Thymus (tissue), 14 donors: ENCODE measurements around the gene HJURP. TPM values are rescaled to one million over a fixed set of nuclear protein-coding genes. Genes with fewer than 3 reads are reported as not detected.
"Not testable (repeated sequence)": the region's sequence is repeated elsewhere in the genome, so short reads cannot be mapped to it uniquely, and the experiment has no call there.

ENCODE experiments used
- DNase-seq, 9 donors: peaks; one replicate each; pipeline ENCODE4 v3.0.0-alpha.2; 2013; ENCODE audit warnings: low spot score in 9 of 9, low read depth in 6 of 9, missing footprints in 1 of 9
- H3K27ac ChIP-seq, 2 donors: one replicate each; pipeline ENCODE4 v1.5.1; 2013; ENCODE audit warnings: control low read depth in 1 of 2, low read depth in 1 of 2, low read length in 1 of 2, mild to moderate bottlenecking in 1 of 2, moderate library complexity in 1 of 2
- H3K27me3 ChIP-seq, 2 donors: one replicate each; pipeline ENCODE4 v1.5.1; 2013; ENCODE audit warnings: low read length in 1 of 2; ENCODE audit not compliant: control insufficient read depth in 2 of 2, insufficient read depth in 1 of 2
- H3K36me3 ChIP-seq, 2 donors: one replicate each; pipeline ENCODE4 v1.5.1; 2013; ENCODE audit warnings: low read length in 1 of 2, mild to moderate bottlenecking in 1 of 2, moderate library complexity in 1 of 2; ENCODE audit not compliant: control insufficient read depth in 2 of 2, insufficient read depth in 2 of 2
- H3K4me1 ChIP-seq, 2 donors: one replicate each; pipeline ENCODE4 v1.5.1; 2013; ENCODE audit warnings: low read length in 2 of 2; ENCODE audit not compliant: control insufficient read depth in 2 of 2, insufficient read depth in 2 of 2
- H3K4me3 ChIP-seq, 2 donors: one replicate each; pipeline ENCODE4 v1.5.1; 2013; ENCODE audit warnings: low read length in 2 of 2, control low read depth in 1 of 2, mild to moderate bottlenecking in 1 of 2
- H3K9me3 ChIP-seq, 2 donors: one replicate each; pipeline ENCODE4 v1.5.1; 2013; ENCODE audit warnings: low read length in 1 of 2, mild to moderate bottlenecking in 1 of 2; ENCODE audit not compliant: control insufficient read depth in 2 of 2, insufficient read depth in 1 of 2
- WGBS: extraction: QIAGEN DNeasy Blood & Tissue Kit; methylation state at CpG from one replicate; pipeline ENCODE4 v1.1.7; 2013; 5-methylcytosine and 5-hydroxymethylcytosine counted together
- long read RNA-seq, 10 donors: transcript quantifications; one replicate each; lab custom pipeline, GENCODE V29; 2026
- polyA plus RNA-seq: library from polyadenylated mRNA; stranded (reverse); fragments of 200-250 nt; gene quantifications from one replicate; pipeline ENCODE4 v1.2.3, GENCODE V29; 2013
- total RNA-seq: library from RNA; stranded (reverse); fragments of 120-200 nt; gene quantifications from one replicate; pipeline ENCODE4 v1.2.4, GENCODE V29; 2013
- donor health status: healthy.

HJURP gene
- 29.7 TPM for total RNA-seq
- 5.8 TPM for polyA plus RNA-seq
- long read RNA-seq, donor 1 = 0 reads
- long read RNA-seq, donor 2, transcript HJURP-202 (9 exons, 3,187 nt) = major isoform, 10 of 107 reads
- long read RNA-seq, donor 2, partial matches to known transcripts = 83 of 107 reads
- long read RNA-seq, donor 2, other reads (novel, unspliced or antisense) = 14 of 107 reads
- long read RNA-seq, donor 3, transcript HJURP-202 (9 exons, 3,187 nt) = major isoform, 6 of 65 reads
- long read RNA-seq, donor 3, partial matches to known transcripts = 49 of 65 reads
- long read RNA-seq, donor 3, other reads (novel, unspliced or antisense) = 9 of 65 reads
- long read RNA-seq, donor 4, partial matches to known transcripts = 17 of 19 reads
- long read RNA-seq, donor 4, other reads (novel, unspliced or antisense) = 0 of 19 reads
- long read RNA-seq, donor 5, partial matches to known transcripts = 45 of 49 reads
- long read RNA-seq, donor 5, other reads (novel, unspliced or antisense) = 0 of 49 reads
- long read RNA-seq, donor 6, partial matches to known transcripts = 19 of 25 reads
- long read RNA-seq, donor 6, other reads (novel, unspliced or antisense) = 0 of 25 reads
- long read RNA-seq, donor 7, transcript HJURP-202 (9 exons, 3,187 nt) = major isoform, 6 of 45 reads
- long read RNA-seq, donor 7, partial matches to known transcripts = 32 of 45 reads
- long read RNA-seq, donor 7, other reads (novel, unspliced or antisense) = 5 of 45 reads
- long read RNA-seq, donor 8, partial matches to known transcripts = 9 of 13 reads
- long read RNA-seq, donor 8, other reads (novel, unspliced or antisense) = 0 of 13 reads
- long read RNA-seq, donor 9, transcript HJURP-202 (9 exons, 3,187 nt) = major isoform, 6 of 43 reads
- long read RNA-seq, donor 9, partial matches to known transcripts = 33 of 43 reads
- long read RNA-seq, donor 9, other reads (novel, unspliced or antisense) = 0 of 43 reads
- long read RNA-seq, donor 10, partial matches to known transcripts = 15 of 22 reads
- long read RNA-seq, donor 10, other reads (novel, unspliced or antisense) = 5 of 22 reads

- WGBS = under 1% methylated on average over 60 of the region's 60 CpGs
- peak within 1 kb of the TSS; percentile 81 to 88 for H3K4me3 ChIP-seq
- peaks cover 17 to 20% of the 10 kb centered on the region in 2 donors for H3K4me1 ChIP-seq
- DNase-seq = peak; percentile 85 to 97 (median 91)
- H3K27ac ChIP-seq = peak within 1 kb of the TSS; percentile 62 to 69
- no peaks in the 10 kb centered on the region for H3K27me3 ChIP-seq
- no peaks in the 10 kb centered on the region for H3K9me3 ChIP-seq
- peaks cover 14 to 28% of the 10 kb centered on the region in 2 donors for H3K36me3 ChIP-seq
Measured at GRCh38 chr2:233854241-233854981, at the start of gene HJURP. TSS of gene HJURP (minus strand) at chr2:233854535. CDS start at chr2:233854500, 35 bp downstream.

DNA sequence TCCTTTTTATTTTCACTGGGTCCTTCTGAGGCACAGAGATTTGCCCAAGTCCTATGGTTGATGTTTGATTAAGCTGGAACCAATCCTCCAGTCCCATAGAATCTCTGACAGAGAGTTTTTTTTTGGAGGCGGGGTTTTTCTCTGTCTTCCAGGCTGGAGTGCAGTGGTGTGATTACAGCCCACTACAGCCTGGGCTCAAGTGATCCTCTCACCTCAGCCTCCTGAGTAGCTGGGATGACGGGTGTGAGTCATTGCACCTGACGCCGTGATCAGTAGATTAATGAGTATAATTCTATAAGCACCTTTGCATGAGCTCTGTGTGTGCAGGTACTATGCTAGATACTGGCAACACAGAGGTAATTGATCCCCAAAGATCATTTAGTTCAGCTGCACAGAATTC, 47.5 kb upstream of the HJURP start:
- H3K27me3 ChIP-seq = peaks cover 0 to 5% of the 10 kb centered on the region in 2 donors
- H3K27ac ChIP-seq = no peak overlapping the region
- no peaks in the 10 kb centered on the region for H3K9me3 ChIP-seq
- no peak for DNase-seq
- WGBS = 96% methylated on average over 4 of the region's 4 CpGs
- H3K4me3 ChIP-seq = no peak overlapping the region
- H3K4me1 ChIP-seq = no peaks in the 10 kb centered on the region
- no peaks in the 10 kb centered on the region for H3K36me3 ChIP-seq

DNA sequence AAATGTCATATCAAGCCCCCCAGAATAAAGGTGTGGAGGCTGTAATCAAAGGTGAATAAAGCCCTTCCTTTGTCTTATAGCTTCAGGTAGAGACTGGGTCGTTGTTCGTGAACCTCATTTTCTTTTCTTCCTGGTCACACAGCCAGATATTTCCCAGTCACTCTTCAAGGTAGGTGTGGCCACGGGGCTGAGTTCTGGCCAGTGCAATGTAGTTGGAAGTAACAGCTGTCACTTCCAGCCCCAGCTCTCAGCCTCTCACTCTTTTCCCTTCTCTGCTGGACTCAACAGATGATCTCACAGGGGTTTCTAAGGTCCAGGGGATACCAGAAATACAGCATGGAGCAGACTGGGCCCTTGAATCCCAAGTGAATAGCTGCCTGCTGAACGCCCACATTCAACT, 47.0 kb upstream of the HJURP start:
- H3K9me3 ChIP-seq = no peaks in the 10 kb centered on the region
- H3K4me1 ChIP-seq = no peaks in the 10 kb centered on the region
- no peak for DNase-seq
- no peak overlapping the region for H3K4me3 ChIP-seq
- no peak overlapping the region for H3K27ac ChIP-seq
- WGBS = 86% methylated on average over 4 of the region's 4 CpGs
- H3K36me3 ChIP-seq = no peaks in the 10 kb centered on the region
- H3K27me3 ChIP-seq = peaks cover 0 to 5% of the 10 kb centered on the region in 2 donors

- not testable (repeated sequence) for H3K27ac ChIP-seq, H3K36me3 ChIP-seq, DNase-seq, H3K27me3 ChIP-seq, H3K4me3 ChIP-seq, H3K9me3 ChIP-seq, H3K4me1 ChIP-seq
- WGBS = 90% methylated on average over 2 of the region's 2 CpGs
Measured at GRCh38 chr2:233896253-233896652, 41.9 kb upstream of the HJURP start.

DNA sequence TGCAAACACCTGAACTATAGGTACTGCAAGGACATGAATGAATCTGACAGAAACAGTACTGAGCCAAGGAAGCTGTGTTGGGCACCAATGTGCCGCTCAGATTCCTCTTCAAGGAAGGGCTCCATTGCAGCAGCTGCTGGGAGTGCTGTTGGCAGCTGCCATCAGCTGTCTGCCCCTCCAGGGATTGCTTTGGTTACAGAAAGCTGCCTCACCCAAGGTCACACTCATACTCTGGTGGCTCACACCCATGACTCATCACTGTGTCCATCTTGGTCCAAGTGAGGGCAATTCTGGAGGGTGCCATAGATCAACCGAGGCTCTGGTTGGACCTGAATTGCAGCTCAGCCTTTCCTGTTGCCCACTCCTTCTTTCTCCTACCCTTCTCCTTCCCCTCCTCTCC, 38.5 kb upstream of the HJURP start:
- H3K36me3 ChIP-seq = no peaks in the 10 kb centered on the region
- H3K27ac ChIP-seq = no peak overlapping the region
- DNase-seq = no peak
- peaks cover 0 to 3% of the 10 kb centered on the region in 2 donors for H3K27me3 ChIP-seq
- H3K9me3 ChIP-seq = no peaks in the 10 kb centered on the region
- 95% methylated on average over 2 of the region's 2 CpGs for WGBS
- H3K4me3 ChIP-seq = no peak overlapping the region
- H3K4me1 ChIP-seq = no peaks in the 10 kb centered on the region

DNA sequence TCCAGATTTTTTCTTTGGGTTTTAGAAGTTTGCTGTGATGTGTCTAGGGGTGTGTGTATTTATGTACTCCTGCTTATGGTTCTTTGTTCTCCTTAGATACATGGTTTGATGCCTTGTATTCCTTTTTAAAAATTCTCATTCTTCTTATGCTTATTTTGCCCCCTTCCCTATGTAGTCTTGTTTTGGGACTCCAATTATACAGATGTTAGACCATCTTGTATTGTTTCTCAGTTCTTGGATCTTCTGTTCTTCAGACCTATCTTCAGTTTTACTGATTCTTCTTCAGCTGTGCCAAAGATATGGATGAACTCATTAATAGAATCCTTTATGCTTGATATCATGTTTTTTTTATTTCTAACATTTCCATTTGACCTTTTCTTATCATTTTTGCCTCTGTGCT, 28.0 kb upstream of the HJURP start:
- no peak overlapping the region for H3K27ac ChIP-seq
- H3K27me3 ChIP-seq = peaks cover under 1 to 2% of the 10 kb centered on the region in 2 donors
- H3K36me3 ChIP-seq = no peaks in the 10 kb centered on the region
- no peaks in the 10 kb centered on the region for H3K9me3 ChIP-seq
- DNase-seq = no peak
- no peak overlapping the region for H3K4me3 ChIP-seq
- no peaks in the 10 kb centered on the region for H3K4me1 ChIP-seq

- H3K27ac ChIP-seq, H3K4me3 ChIP-seq, DNase-seq, H3K9me3 ChIP-seq, H3K36me3 ChIP-seq, H3K4me1 ChIP-seq, H3K27me3 ChIP-seq: not testable (repeated sequence)
- WGBS = 6% methylated on average over 2 of the region's 2 CpGs
Measured at GRCh38 chr2:233872125-233872524, 17.8 kb upstream of the HJURP start.

GRCh38 chr2:233871432-233871831, 17.1 kb upstream of the HJURP start:
- Histone ChIP-seq H3K27me3 (peaks cover 0 to 3% of the 10 kb centered on the region in 2 donors), H3K9me3 (peaks cover 0 to 1% of the 10 kb centered on the region in 2 donors), H3K27ac (no peak overlapping the region), H3K36me3 (no peaks in the 10 kb centered on the region), H3K4me3 (no peak overlapping the region), H3K4me1 (peaks cover 0 to 3% of the 10 kb centered on the region in 2 donors)
- DNase-seq = no peak
- WGBS = 66% methylated on average over 4 of the region's 4 CpGs
